Activated CD8-positive, alpha-beta memory T cell treated with anti-CD3 and anti-CD28 coated beads, Interleukin-2, amount 50 U/mL, for 1 hour (primary cell): ENCODE measurements around the gene MAPK1.
"Not testable (repeated sequence)": the region's sequence is repeated elsewhere in the genome, so short reads cannot be mapped to it uniquely, and the experiment has no call there.

Experiments used
- DNase-seq: peaks from one replicate; pipeline ENCODE4 v3.0.0-alpha.2; 2020; ENCODE audit errors: extremely low read depth

The MAPK1 gene

GRCh38 chr22:21818487-21819182, 48.8 kb downstream of the MAPK1 start:
- no peak for DNase-seq

- not testable (repeated sequence) for DNase-seq
Measured at GRCh38 chr22:21817497-21817853, 50.0 kb downstream of the MAPK1 start.

DNA sequence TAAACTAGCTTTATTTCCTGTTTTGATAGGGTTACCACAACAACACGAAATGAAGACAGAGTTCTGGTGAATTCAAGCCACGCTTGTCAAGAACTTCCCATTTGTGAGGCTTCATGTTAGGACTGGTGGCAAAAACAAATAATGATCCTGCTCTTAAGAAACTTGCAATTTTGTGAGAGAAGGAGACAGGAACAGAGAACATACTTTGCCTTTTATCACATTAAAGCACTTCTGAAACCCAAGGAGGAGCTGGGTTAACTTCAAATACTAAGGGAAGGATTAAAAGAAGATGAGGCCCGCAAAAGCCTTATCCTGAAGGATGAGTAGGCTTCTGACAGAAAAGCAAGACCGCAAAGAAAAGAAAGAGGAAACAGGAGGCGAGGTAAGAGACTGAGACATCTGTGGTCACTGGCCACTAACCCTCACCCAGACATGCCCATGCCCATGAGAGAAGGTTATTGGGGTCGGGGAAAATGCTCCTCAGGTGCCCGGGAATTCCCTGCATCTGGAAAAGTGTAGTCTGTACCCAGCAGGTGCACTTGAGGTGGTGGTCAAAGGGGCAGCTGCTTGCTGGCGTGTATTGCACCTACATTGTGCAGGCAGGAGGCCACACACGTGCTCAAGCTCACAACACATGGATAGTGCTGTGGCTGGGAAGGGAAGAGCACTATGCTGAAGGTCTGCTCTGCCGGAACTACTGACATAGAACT, 50.5 kb downstream of the MAPK1 start:
- no peak for DNase-seq

- DNase-seq: no peak
Measured at GRCh38 chr22:21816472-21816786, 51.0 kb downstream of the MAPK1 start.

DNA sequence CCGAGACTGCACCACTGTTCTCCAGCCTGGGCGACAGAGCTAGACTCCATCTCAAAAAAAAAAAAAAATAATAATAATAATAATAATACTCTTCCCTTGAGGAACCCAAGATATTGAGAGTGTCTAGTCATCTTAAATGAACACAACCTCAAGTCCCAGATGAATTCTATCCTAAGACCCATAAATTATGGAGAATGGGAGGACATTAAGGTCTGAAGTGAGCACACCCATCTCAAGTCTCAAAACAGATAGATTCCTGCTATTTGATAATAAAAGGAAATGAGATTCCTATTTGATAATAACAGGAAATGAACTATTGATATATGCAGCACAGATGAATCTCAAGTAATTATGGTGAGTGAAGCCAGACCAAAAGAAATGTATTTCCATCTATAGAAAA, 51.5 kb downstream of the MAPK1 start:
- no peak for DNase-seq

- no peak for DNase-seq
Measured at GRCh38 chr22:21815357-21815756, 52.1 kb downstream of the MAPK1 start.

- no peak for DNase-seq
Measured at GRCh38 chr22:21811982-21812381, 55.5 kb downstream of the MAPK1 start.

- no peak for DNase-seq
Measured at GRCh38 chr22:21807544-21808529, 59.6 kb downstream of the MAPK1 start.

DNA sequence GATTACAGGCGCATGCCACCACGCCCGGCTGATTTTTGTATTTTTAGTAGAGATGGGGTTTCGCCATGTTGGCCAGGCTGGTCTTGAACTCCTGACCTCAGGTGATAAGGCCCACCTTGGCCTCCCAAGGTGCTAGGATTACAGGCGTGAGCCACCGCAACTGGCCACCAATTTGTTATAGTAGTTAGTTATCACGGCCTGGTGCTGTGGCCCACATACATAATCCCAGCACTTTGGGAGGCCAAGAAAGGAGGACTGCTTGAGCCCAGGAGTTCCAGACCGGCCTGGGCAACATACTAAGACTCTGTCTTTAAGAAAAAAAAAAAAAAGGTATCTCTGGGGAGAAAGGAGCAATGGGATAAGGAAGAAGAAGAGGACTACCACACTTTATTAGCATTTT, 62.1 kb downstream of the MAPK1 start:
- not testable (repeated sequence) for DNase-seq

- no peak for DNase-seq
Measured at GRCh38 chr22:21803811-21804249, 63.6 kb downstream of the MAPK1 start.

DNA sequence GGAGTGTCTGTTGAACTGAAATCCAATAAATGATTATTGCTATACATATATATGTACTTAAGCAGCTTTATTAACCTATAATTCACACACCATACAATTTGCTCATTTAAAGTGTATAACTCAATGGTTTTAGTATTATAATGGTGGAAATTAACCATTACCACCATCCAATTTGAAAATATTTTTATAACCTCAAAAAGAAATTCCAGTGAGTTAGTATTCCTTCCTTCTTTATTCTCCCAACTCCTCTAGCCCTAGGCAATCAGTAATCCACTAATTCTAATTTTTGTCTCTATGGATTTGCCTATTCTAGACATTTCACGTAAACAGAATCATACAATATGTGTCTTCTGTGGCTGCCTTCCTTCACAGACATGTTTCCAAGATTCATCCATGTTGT, 64.8 kb downstream of the MAPK1 start:
- DNase-seq: no peak

- DNase-seq: no peak
Measured at GRCh38 chr22:21802056-21802455, 65.4 kb downstream of the MAPK1 start.

DNA sequence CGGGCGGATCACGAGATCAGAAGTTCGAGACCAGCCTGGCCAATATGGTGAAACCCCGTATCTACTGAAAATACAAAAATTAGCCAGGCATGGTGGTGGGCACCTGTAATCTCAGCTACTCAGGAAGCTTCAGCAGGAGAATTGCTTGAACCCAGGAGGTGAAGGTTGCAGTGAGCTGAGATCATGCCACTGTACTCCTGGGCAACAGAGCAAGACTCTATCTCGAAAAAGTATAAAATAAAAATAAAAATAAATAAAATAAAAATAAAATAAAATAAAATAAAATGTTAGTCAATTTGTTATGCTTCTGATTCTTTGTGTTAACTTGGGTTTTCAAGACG, 66.2 kb downstream of the MAPK1 start:
- not testable (repeated sequence) for DNase-seq

DNA sequence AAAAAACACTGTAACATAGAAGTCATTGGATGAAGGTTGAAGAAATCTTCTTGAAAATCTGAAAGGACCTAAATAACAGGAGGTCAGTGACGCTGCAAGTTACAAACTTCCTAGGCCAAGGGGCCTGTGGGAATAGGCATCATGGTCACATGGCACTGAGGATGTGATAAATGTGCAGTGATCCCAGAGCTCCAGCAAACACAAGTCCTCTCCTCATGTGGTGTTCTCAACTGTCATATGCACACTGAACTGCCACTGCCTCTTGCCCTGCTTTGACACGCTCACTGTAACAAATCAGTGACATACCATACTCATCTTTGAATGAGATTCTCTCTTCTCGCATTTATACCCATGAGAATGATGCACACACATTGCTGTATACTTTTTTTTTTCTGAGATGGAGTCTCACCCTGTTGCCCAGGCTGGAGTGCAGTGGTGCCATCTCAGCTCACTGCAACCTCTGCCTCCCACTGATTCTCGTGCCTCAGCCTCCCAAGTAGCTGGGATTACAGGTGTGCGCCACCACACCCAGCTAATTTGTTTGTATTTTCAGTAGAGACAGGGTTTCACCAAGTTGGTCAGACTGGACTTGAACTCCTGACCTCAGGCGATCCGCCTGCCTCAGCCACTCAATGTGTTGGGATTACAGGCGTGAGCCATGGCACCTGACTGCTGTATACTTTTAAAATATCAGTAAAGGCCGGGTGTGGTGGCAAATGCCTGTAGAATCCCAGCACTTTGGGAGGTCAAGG, 66.7 kb downstream of the MAPK1 start:
- DNase-seq: no peak

GRCh38 chr22:21797444-21798221, 69.8 kb downstream of the MAPK1 start:
- no peak for DNase-seq

GRCh38 chr22:21796863-21797262, 70.6 kb downstream of the MAPK1 start:
- no peak for DNase-seq

- no peak for DNase-seq
Measured at GRCh38 chr22:21796231-21796630, 71.2 kb downstream of the MAPK1 start.

- DNase-seq: not testable (repeated sequence)
Measured at GRCh38 chr22:21793716-21794115, 73.7 kb downstream of the MAPK1 start.

DNA sequence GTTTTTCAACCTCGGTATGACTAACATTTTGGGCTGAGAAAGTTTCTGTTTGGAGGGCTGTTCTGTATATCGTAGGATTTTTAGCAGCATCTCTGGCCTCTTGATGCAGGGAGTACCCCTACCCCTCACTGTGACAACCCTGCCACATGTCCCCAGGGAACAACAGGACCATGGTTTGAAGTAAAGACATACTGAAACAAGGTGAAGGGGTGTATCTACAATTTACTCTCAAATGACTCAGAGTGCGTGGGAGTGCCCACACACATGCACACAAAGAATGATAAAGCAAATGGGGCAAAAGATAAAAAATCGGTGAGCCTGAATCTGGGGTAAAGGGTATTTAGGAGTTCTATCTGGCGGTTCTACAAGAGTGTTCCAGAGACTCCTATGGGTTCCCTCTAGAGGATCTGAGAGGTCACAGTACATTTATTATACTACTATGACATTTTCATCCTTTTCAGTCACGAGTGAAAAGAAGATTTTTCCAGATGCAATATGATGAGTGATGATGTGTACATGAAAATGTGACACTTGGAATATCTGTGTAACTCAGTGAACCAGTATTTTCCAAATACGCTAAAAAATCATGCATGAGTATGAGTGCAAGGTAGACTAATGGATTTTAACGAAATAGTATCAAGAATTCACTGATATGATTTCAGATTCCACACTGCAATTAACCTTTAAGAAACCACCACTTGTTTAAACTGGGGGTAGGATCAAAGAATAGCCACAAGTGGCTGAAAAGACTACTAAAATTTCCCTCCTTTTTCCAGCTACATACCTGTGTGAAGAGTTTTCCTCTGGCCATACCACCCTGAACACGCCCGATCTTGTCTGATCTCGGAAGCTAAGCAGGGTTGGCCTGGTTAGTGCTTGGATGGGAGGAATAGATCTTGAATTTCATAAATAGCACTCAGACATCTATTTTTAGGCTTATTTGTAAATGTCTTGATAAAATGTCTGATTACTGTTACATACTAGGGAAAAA, 75.5 kb downstream of the MAPK1 start:
- no peak for DNase-seq
